ENCODE measurements around the gene RARRES2.

RARRES2 gene

DNA sequence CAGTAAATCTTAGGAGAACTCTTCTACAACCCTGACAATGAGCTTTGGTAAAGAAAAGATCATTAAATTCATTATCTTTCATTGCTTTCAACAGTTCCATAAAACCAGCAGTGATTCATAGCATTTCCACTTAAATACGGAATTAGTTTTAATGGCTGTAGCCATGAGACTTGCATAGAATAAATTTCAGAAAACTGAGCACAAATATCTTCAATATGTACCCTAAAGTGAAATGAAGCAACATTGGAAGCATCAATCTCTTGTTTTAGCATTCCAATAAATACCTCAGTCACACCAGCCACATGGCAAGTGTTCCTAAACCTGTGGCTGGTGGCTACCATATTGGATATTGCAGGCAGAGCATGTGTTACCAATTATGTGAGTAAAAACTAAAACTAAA, 3.6 kb upstream of the RARRES2 start:
- H3K27ac ChIP-seq (ENCODE audit: low read depth, low read length), result no peak overlapping the region
- no peaks in the 10 kb centered on the region for H3K9me2 ChIP-seq (replicated peaks; ENCODE audit: control insufficient read depth, low read length)
- no peaks in the 10 kb centered on the region; the same call in 1 of the 2 replicates for H3K27me3 ChIP-seq (ENCODE audit: control insufficient read depth, low read length)

DNA sequence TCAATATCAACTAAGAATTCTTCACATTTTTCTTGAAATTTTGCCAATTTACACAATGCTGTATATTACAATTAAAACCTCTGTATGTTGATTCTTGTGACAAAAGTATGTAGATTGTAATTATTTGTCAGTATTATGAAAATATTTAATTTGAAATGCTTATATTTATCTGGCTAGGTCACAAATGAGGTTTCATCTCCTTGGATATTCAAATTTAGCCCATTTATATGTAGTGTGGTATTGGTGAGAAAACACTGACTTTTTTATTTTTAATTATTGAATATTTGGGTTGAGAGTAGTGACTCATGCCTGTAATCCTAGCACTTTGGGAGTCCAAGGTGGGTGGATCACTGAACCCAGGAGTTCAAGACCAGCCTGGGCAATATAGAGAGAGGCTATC, 2.9 kb upstream of the RARRES2 start:
- H3K79me2 ChIP-seq (ENCODE audit: control insufficient read depth, low read length), result no peaks in the 10 kb centered on the region
- H3K27ac ChIP-seq (ENCODE audit: low read depth, low read length), result no peak overlapping the region
- no peaks in the 10 kb centered on the region for H4K20me1 ChIP-seq (ENCODE audit: control insufficient read depth, insufficient read depth, low read depth, low read length)
- H3K4me3 ChIP-seq (ENCODE audit: low read length), result no peak overlapping the region
- peaks cover 11% of the 10 kb centered on the region; the same call in 1 of the 2 replicates for H3K9me3 ChIP-seq (ENCODE audit: control insufficient read depth, insufficient read depth, low read length)
- H3F3A ChIP-seq (ENCODE audit: control insufficient read depth, insufficient read depth), result no peaks in the 10 kb centered on the region
- H3K36me3 ChIP-seq (ENCODE audit: control insufficient read depth, low read length), result peaks cover 3% of the 10 kb centered on the region; the same call in 1 of the 2 replicates
- TF ChIP-seq, protein P1, sequence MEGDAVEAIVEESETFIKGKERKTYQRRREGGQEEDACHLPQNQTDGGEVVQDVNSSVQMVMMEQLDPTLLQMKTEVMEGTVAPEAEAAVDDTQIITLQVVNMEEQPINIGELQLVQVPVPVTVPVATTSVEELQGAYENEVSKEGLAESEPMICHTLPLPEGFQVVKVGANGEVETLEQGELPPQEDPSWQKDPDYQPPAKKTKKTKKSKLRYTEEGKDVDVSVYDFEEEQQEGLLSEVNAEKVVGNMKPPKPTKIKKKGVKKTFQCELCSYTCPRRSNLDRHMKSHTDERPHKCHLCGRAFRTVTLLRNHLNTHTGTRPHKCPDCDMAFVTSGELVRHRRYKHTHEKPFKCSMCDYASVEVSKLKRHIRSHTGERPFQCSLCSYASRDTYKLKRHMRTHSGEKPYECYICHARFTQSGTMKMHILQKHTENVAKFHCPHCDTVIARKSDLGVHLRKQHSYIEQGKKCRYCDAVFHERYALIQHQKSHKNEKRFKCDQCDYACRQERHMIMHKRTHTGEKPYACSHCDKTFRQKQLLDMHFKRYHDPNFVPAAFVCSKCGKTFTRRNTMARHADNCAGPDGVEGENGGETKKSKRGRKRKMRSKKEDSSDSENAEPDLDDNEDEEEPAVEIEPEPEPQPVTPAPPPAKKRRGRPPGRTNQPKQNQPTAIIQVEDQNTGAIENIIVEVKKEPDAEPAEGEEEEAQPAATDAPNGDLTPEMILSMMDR (IDR thresholded peaks at IDR 0.05; ENCODE audit: low read depth, low read length, poor library complexity, severe bottlenecking), result no peak
- TF ChIP-seq EZH2phosphoT487 (IDR thresholded peaks at IDR 0.05; ENCODE audit: borderline replicate concordance, low read length), result no peak
- H3K4me1 ChIP-seq (ENCODE audit: control insufficient read depth, low read length), result no peaks in the 10 kb centered on the region
- no peak overlapping the region for H3K4me2 ChIP-seq (ENCODE audit: low read length)
- H3K9me2 ChIP-seq (replicated peaks; ENCODE audit: control insufficient read depth, low read length), result no peaks in the 10 kb centered on the region
- no peaks in the 10 kb centered on the region; the same call in 1 of the 2 replicates for H3K27me3 ChIP-seq (ENCODE audit: control insufficient read depth, low read length)

More for the DNA sequence above, 3.6 kb upstream of the RARRES2 start:
- Histone ChIP-seq H3K36me3 (ENCODE audit: control insufficient read depth, low read length) (peaks cover under 1% of the 10 kb centered on the region; the same call in 1 of the 2 replicates), H3K4me1 (ENCODE audit: control insufficient read depth, low read length) (no peaks in the 10 kb centered on the region), H3K4me2 (ENCODE audit: low read length) (no peak overlapping the region), H3F3A (ENCODE audit: control insufficient read depth, insufficient read depth) (no peaks in the 10 kb centered on the region), H4K20me1 (ENCODE audit: control insufficient read depth, insufficient read depth, low read depth, low read length) (no peaks in the 10 kb centered on the region), H3K79me2 (ENCODE audit: control insufficient read depth, low read length) (no peaks in the 10 kb centered on the region), H3K9me3 (ENCODE audit: control insufficient read depth, insufficient read depth, low read length) (peaks cover 11% of the 10 kb centered on the region; the same call in 1 of the 2 replicates), H3K4me3 (ENCODE audit: low read length) (no peak overlapping the region)
- TF ChIP-seq EZH2phosphoT487 (IDR thresholded peaks at IDR 0.05; ENCODE audit: borderline replicate concordance, low read length), result no peak
- TF ChIP-seq, protein P1 (IDR thresholded peaks at IDR 0.05; ENCODE audit: low read depth, low read length, poor library complexity, severe bottlenecking), result no peak

DNA sequence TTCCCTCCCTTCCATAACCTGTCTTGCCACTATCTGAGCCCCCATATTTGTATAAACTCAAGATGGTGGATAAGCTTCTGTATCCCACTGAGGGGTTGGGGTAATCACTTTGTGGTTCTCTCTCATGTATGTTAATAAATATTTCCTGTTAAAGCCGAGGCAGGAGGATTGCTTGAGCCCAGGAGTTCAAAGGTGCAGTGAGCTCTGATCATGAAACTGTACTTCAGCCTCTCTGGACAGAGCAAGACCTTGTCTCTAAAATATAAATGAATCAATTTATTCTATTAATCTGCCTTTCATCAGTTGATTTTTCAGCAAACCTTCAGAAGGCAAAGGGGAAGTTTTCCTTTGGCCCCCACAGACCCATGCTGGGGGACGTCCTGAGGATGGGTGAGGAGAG, 1.8 kb upstream of the RARRES2 start:
- no peak overlapping the region for H3K4me3 ChIP-seq (ENCODE audit: low read length)
- H4K20me1 ChIP-seq (ENCODE audit: control insufficient read depth, insufficient read depth, low read depth, low read length), result no peaks in the 10 kb centered on the region
- no peaks in the 10 kb centered on the region for H3K79me2 ChIP-seq (ENCODE audit: control insufficient read depth, low read length)
- H3K9me3 ChIP-seq (ENCODE audit: control insufficient read depth, insufficient read depth, low read length), result peaks cover 11% of the 10 kb centered on the region; the same call in 1 of the 2 replicates
- no peaks in the 10 kb centered on the region; the same call in 1 of the 2 replicates for H3K27me3 ChIP-seq (ENCODE audit: control insufficient read depth, low read length)
- H3F3A ChIP-seq (ENCODE audit: control insufficient read depth, insufficient read depth), result no peaks in the 10 kb centered on the region
- no peak overlapping the region for H3K27ac ChIP-seq (ENCODE audit: low read depth, low read length)
- H3K36me3 ChIP-seq (ENCODE audit: control insufficient read depth, low read length), result peaks cover 3% of the 10 kb centered on the region; the same call in 1 of the 2 replicates
- no peak for TF ChIP-seq EZH2phosphoT487 (IDR thresholded peaks at IDR 0.05; ENCODE audit: borderline replicate concordance, low read length)
- TF ChIP-seq, protein P1 (IDR thresholded peaks at IDR 0.05; ENCODE audit: low read depth, low read length, poor library complexity, severe bottlenecking), result no peak
- no peaks in the 10 kb centered on the region for H3K9me2 ChIP-seq (replicated peaks; ENCODE audit: control insufficient read depth, low read length)
- H3K4me1 ChIP-seq (ENCODE audit: control insufficient read depth, low read length), result no peaks in the 10 kb centered on the region
- no peak overlapping the region for H3K4me2 ChIP-seq (ENCODE audit: low read length)

Data from DOHH2 (cell line).